ENCODE measurements around the gene REV3L.

Gene REV3L

DNA sequence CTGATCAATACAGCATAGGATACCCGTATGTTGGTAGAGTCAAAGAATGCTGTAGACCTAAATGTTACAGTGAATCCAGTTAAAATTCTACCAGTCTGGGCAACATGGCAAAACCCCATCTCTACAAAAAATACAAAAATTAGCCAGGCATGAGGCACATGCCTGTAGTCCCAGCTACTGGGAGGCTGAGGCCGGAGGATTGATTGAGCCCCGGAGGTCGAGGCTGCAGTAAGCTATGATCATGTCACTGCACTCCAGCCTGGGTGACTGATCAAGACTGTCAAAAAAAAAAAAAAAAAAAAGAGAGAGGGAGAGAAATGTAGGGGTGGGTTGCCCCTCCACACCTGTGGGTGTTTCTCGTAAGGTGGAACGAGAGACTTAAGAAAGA lies 228.2 kb downstream of the REV3L start:
- Histone ChIP-seq H3K9ac (ENCODE audit: low read length) (no peak overlapping the region), H3K4me2 (ENCODE audit: low read length) (no peak overlapping the region), H3K4me3 (ENCODE audit: low read length) (no peak overlapping the region), H3K27me3 (ENCODE audit: low read depth, low read length) (no peaks in the 10 kb centered on the region), H3K4me1 (ENCODE audit: low read length) (peaks cover 16% of the 10 kb centered on the region), H3K27ac (ENCODE audit: low read length) (no peak overlapping the region), H2AFZ (ENCODE audit: low read depth, low read length) (no peak overlapping the region), H3K79me2 (ENCODE audit: low read length) (peaks cover 6% of the 10 kb centered on the region), H4K20me1 (ENCODE audit: insufficient read depth, low read length) (no peaks in the 10 kb centered on the region), H3K36me3 (replicated peaks; ENCODE audit: low read depth, low read length) (no peaks in the 10 kb centered on the region), H3K9me3 (ENCODE audit: insufficient read depth, low read length) (no peaks in the 10 kb centered on the region)
- no peak for TF ChIP-seq EZH2phosphoT487 (IDR thresholded peaks at IDR 0.05; ENCODE audit: low read depth)
- TF ChIP-seq, protein P1, sequence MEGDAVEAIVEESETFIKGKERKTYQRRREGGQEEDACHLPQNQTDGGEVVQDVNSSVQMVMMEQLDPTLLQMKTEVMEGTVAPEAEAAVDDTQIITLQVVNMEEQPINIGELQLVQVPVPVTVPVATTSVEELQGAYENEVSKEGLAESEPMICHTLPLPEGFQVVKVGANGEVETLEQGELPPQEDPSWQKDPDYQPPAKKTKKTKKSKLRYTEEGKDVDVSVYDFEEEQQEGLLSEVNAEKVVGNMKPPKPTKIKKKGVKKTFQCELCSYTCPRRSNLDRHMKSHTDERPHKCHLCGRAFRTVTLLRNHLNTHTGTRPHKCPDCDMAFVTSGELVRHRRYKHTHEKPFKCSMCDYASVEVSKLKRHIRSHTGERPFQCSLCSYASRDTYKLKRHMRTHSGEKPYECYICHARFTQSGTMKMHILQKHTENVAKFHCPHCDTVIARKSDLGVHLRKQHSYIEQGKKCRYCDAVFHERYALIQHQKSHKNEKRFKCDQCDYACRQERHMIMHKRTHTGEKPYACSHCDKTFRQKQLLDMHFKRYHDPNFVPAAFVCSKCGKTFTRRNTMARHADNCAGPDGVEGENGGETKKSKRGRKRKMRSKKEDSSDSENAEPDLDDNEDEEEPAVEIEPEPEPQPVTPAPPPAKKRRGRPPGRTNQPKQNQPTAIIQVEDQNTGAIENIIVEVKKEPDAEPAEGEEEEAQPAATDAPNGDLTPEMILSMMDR (IDR thresholded peaks at IDR 0.05; ENCODE audit: low read depth, low read length), result no peak

DNA sequence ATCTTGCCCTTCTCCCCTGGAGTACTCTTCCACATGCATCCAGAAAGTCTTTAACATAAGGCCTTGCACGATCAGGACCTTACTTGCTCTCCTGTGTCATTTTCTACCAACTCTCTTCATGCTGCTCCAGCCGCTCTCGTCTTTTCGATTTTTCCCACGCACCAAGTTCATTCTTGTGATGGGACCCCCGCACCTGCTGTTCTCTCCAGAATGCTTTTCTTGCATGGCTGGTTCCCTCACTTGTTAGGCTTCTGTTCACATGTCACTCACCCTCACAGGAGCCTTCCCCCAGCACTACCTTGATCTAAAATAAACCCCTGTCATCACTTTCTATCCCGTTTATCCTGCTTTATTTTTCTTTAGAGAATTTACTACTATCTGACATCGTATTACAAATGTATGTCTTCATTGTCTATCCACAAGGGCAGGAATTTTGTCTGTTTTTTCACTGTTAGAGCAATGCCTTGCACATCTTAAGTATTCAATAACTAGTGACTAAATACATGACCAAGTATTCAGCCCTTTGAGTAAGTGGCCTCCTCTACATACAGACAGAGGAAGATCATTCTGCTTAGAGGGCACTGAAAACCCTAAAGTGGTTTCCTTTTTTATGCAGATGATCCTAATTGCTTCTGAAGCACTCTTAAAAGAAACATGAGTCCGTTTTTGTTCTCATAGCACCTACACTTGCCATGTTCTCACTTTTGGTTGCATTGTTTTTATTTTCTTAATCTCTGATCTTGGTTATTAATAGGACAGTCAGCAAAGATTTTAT lies 228.8 kb downstream of the REV3L start:
- H3K9me3 ChIP-seq (ENCODE audit: insufficient read depth, low read length), result no peaks in the 10 kb centered on the region
- H3K4me3 ChIP-seq (ENCODE audit: low read length), result no peak overlapping the region
- H4K20me1 ChIP-seq (ENCODE audit: insufficient read depth, low read length), result no peaks in the 10 kb centered on the region
- peaks cover under 1% of the 10 kb centered on the region; the same call in 1 of the 2 replicates for H3K79me2 ChIP-seq (ENCODE audit: low read length)
- H3K36me3 ChIP-seq (replicated peaks; ENCODE audit: low read depth, low read length), result no peaks in the 10 kb centered on the region
- no peak overlapping the region for H3K9ac ChIP-seq (ENCODE audit: low read length)
- H3K27me3 ChIP-seq (ENCODE audit: low read depth, low read length), result no peaks in the 10 kb centered on the region
- TF ChIP-seq, protein P1 (IDR thresholded peaks at IDR 0.05; ENCODE audit: low read depth, low read length), result no peak
- TF ChIP-seq EZH2phosphoT487 (IDR thresholded peaks at IDR 0.05; ENCODE audit: low read depth), result no peak
- H2AFZ ChIP-seq (ENCODE audit: low read depth, low read length), result no peak overlapping the region
- H3K27ac ChIP-seq (ENCODE audit: low read length), result no peak overlapping the region
- no peak overlapping the region for H3K4me2 ChIP-seq (ENCODE audit: low read length)
- H3K4me1 ChIP-seq (ENCODE audit: low read length), result peaks cover 16% of the 10 kb centered on the region

DNA sequence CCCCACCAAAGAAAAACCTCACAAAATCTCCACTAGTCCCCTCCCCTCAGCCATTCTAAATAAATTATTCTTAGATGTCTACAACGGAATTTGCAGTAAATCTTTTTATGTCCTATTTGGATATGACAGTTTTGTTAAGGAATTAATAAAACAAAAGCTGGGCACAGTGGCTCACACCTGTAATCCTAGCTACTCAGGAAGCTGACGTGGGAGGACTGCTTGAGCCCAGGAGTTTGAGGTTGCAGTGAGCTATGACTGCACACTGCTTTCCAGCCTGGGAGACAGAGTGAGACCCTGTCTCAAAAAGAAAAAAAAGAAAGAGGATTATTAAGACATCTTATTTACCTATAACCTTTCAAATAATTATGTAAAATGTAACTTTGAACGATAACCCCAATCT lies 230.3 kb downstream of the REV3L start:
- Histone ChIP-seq H3K4me1 (ENCODE audit: low read length) (peaks cover 16% of the 10 kb centered on the region), H3K4me2 (ENCODE audit: low read length) (no peak overlapping the region), H3K36me3 (replicated peaks; ENCODE audit: low read depth, low read length) (no peaks in the 10 kb centered on the region), H3K27ac (ENCODE audit: low read length) (no peak overlapping the region), H3K79me2 (ENCODE audit: low read length) (no peaks in the 10 kb centered on the region), H3K9ac (ENCODE audit: low read length) (no peak overlapping the region), H3K27me3 (ENCODE audit: low read depth, low read length) (no peaks in the 10 kb centered on the region), H3K9me3 (ENCODE audit: insufficient read depth, low read length) (no peaks in the 10 kb centered on the region), H4K20me1 (ENCODE audit: insufficient read depth, low read length) (no peaks in the 10 kb centered on the region), H3K4me3 (ENCODE audit: low read length) (no peak overlapping the region), H2AFZ (ENCODE audit: low read depth, low read length) (no peak overlapping the region)
- TF ChIP-seq, protein P1 (IDR thresholded peaks at IDR 0.05; ENCODE audit: low read depth, low read length), result no peak
- no peak for TF ChIP-seq EZH2phosphoT487 (IDR thresholded peaks at IDR 0.05; ENCODE audit: low read depth)

DNA sequence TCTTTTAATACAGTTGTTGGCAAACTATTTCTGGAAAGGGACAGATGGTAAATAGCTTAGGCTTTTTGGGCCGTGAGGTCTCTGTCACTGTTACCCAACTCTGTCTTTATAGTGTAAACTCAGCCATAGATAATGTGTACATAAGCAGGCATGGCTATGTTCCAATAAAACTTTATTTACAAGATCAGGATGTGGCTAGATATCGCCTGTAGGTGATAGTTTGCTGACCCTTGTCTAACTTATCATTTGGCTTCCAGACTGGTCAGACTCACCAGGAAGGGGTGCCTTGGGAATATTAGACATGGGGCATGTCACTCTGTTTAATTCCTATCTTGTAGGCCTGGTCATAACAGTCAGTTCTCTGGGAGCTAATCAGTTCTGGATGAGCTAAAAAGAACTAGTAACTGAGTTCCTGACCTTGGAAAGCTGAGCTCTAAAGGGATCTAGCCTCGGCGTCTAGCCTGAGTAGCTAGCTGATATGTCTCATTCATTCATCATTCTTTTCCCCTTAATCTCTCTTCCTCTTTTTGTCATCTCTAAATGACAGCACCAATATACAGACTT lies 232.1 kb downstream of the REV3L start:
- Histone ChIP-seq H3K27ac (ENCODE audit: low read length) (no peak overlapping the region), H4K20me1 (ENCODE audit: insufficient read depth, low read length) (no peaks in the 10 kb centered on the region), H2AFZ (ENCODE audit: low read depth, low read length) (no peak overlapping the region)

More for the DNA sequence above, 232.1 kb downstream of the REV3L start:
- Histone ChIP-seq H3K4me2 (ENCODE audit: low read length) (peak overlapping the region; percentile 54), H3K4me1 (ENCODE audit: low read length) (peaks cover 16% of the 10 kb centered on the region), H3K27me3 (ENCODE audit: low read depth, low read length) (no peaks in the 10 kb centered on the region), H3K36me3 (replicated peaks; ENCODE audit: low read depth, low read length) (no peaks in the 10 kb centered on the region), H3K4me3 (ENCODE audit: low read length) (no peak overlapping the region), H3K79me2 (ENCODE audit: low read length) (no peaks in the 10 kb centered on the region), H3K9ac (ENCODE audit: low read length) (no peak overlapping the region), H3K9me3 (ENCODE audit: insufficient read depth, low read length) (no peaks in the 10 kb centered on the region)
- TF ChIP-seq, protein P1 (IDR thresholded peaks at IDR 0.05; ENCODE audit: low read depth, low read length), result no peak
- TF ChIP-seq EZH2phosphoT487 (IDR thresholded peaks at IDR 0.05; ENCODE audit: low read depth), result no peak

All from OCI-LY3 (cell line).